Muscle layer of colon (tissue), 2 donors: ENCODE results near the gene PEA15.

Experiments used
- H3K27ac ChIP-seq: one replicate; pipeline ENCODE4 v1.7.0; 2013; ENCODE audit warnings: low read depth, mild to moderate bottlenecking, low read length, moderate library complexity
- H3K27me3 ChIP-seq, 2 donors: one replicate each; pipeline ENCODE4 v1.7.0; 2013; ENCODE audit warnings: low read length in 2 of 2, mild to moderate bottlenecking in 2 of 2; ENCODE audit not compliant: insufficient read depth in 2 of 2, control insufficient read depth in 1 of 2
- H3K36me3 ChIP-seq: one replicate; pipeline ENCODE4 v1.7.0; 2013; ENCODE audit warnings: mild to moderate bottlenecking, low read length; ENCODE audit not compliant: insufficient read depth
- H3K4me1 ChIP-seq: one replicate; pipeline ENCODE4 v1.7.0; 2013; ENCODE audit warnings: mild to moderate bottlenecking, low read length; ENCODE audit not compliant: insufficient read depth
- H3K4me3 ChIP-seq, 2 donors: one replicate each; pipeline ENCODE4 v1.7.0; 2013; ENCODE audit warnings: low read length in 2 of 2, low read depth in 1 of 2, mild to moderate bottlenecking in 1 of 2, moderate library complexity in 1 of 2
- H3K9ac ChIP-seq: one replicate; pipeline ENCODE4 v1.7.0; 2013; ENCODE audit warnings: low read length
- H3K9me3 ChIP-seq: one replicate; pipeline ENCODE4 v1.7.0; 2013; ENCODE audit warnings: mild to moderate bottlenecking, low read length
- donor health status: abdominal sarcoma.
- donor health status: Adenocarcinoma of cecum.

Gene PEA15

GRCh38 chr1:160197231-160197630 lies 8.0 kb upstream of the PEA15 start:
- Histone ChIP-seq H3K9me3 (no peaks in the 10 kb centered on the region), H3K27ac (no peak overlapping the region), H3K4me3 (no peak overlapping the region), H3K36me3 (no peaks in the 10 kb centered on the region), H3K9ac (no peak overlapping the region), H3K4me1 (peaks cover 14% of the 10 kb centered on the region), H3K27me3 (no peaks in the 10 kb centered on the region)

DNA sequence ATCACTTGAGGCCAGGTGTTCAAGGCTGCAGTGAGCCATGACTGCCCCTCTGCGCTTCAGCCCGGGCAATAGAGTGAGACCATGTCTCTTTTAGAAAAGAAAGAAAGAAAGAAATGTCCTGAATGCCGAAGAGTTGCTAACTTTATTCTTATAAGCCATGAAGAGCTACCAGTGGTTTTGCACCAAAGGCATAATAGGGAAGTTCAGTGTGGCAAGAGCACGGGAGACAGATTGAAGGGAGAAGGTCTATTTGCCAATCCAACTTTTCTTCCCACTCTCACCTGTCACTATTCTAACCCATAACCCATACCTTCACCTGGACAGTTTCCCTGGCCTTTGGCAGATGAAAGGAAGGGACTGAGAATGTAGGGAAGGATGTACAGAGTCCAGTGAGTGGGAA lies 4.4 kb upstream of the PEA15 start:
- H3K4me3 ChIP-seq = no peak overlapping the region
- H3K9ac ChIP-seq = no peak overlapping the region
- H3K9me3 ChIP-seq = no peaks in the 10 kb centered on the region
- H3K27me3 ChIP-seq = no peaks in the 10 kb centered on the region
- H3K36me3 ChIP-seq = no peaks in the 10 kb centered on the region
- no peak overlapping the region for H3K27ac ChIP-seq
- H3K4me1 ChIP-seq = peaks cover 9% of the 10 kb centered on the region

- peaks cover 8% of the 10 kb centered on the region for H3K36me3 ChIP-seq
These were observed 500 bp upstream of the PEA15 start for GRCh38 chr1:160204526-160205241.

GRCh38 chr1:160206036-160206389 lies 829 bp downstream of the PEA15 start:
- Histone ChIP-seq H3K9ac (peak overlapping the region; percentile 51), H3K36me3 (peaks cover 8% of the 10 kb centered on the region), H3K4me1 (peaks cover 61% of the 10 kb centered on the region), H3K9me3 (no peaks in the 10 kb centered on the region), H3K27me3 (no peaks in the 10 kb centered on the region), H3K4me3 (peak overlapping the region; percentile 82 to 99), H3K27ac (peak overlapping the region; percentile 95)

More at GRCh38 chr1:160204526-160205241, 500 bp upstream of the PEA15 start:
- Histone ChIP-seq H3K9me3 (no peaks in the 10 kb centered on the region), H3K9ac (peak overlapping the region; percentile 41), H3K4me1 (peaks cover 48% of the 10 kb centered on the region), H3K4me3 (peak overlapping the region in 1 of 2 donors; percentile 24), H3K27ac (peak overlapping the region; percentile 95), H3K27me3 (no peaks in the 10 kb centered on the region)

- H3K9me3 ChIP-seq = no peaks in the 10 kb centered on the region
- peak overlapping the region; percentile 95 for H3K27ac ChIP-seq
- peak overlapping the region in 1 of 2 donors; percentile 82 for H3K4me3 ChIP-seq
- peaks cover 63% of the 10 kb centered on the region for H3K4me1 ChIP-seq
- peaks cover 12% of the 10 kb centered on the region for H3K36me3 ChIP-seq
- peak overlapping the region; percentile 51 for H3K9ac ChIP-seq
- H3K27me3 ChIP-seq = no peaks in the 10 kb centered on the region
These were observed 1.4 kb downstream of the PEA15 start for GRCh38 chr1:160206421-160207117.

GRCh38 chr1:160207118-160207650 lies 2.0 kb downstream of the PEA15 start:
- H3K36me3 ChIP-seq = peaks cover 18% of the 10 kb centered on the region
- peaks cover 63% of the 10 kb centered on the region for H3K4me1 ChIP-seq
- no peaks in the 10 kb centered on the region for H3K9me3 ChIP-seq
- peak overlapping the region; percentile 15 for H3K9ac ChIP-seq
- H3K27me3 ChIP-seq = no peaks in the 10 kb centered on the region
- no peak overlapping the region for H3K27ac ChIP-seq
- H3K4me3 ChIP-seq = peak overlapping the region; percentile 23 to 82

- no peak overlapping the region for H3K9ac ChIP-seq
- no peaks in the 10 kb centered on the region for H3K9me3 ChIP-seq
- H3K4me1 ChIP-seq = peaks cover 63% of the 10 kb centered on the region
- peak overlapping the region; percentile 25 for H3K27ac ChIP-seq
- peak overlapping the region in 1 of 2 donors; percentile 3 for H3K4me3 ChIP-seq
- no peaks in the 10 kb centered on the region for H3K27me3 ChIP-seq
- H3K36me3 ChIP-seq = peaks cover 26% of the 10 kb centered on the region
These were observed 2.8 kb downstream of the PEA15 start for GRCh38 chr1:160207771-160208556.

- H3K27me3 ChIP-seq = no peaks in the 10 kb centered on the region
- H3K36me3 ChIP-seq = peaks cover 32% of the 10 kb centered on the region
- peak overlapping the region in 1 of 2 donors; percentile 3 for H3K4me3 ChIP-seq
- H3K9ac ChIP-seq = no peak overlapping the region
- H3K27ac ChIP-seq = no peak overlapping the region
- H3K4me1 ChIP-seq = peaks cover 63% of the 10 kb centered on the region
- no peaks in the 10 kb centered on the region for H3K9me3 ChIP-seq
These were observed 3.6 kb downstream of the PEA15 start for GRCh38 chr1:160208557-160209320.

DNA sequence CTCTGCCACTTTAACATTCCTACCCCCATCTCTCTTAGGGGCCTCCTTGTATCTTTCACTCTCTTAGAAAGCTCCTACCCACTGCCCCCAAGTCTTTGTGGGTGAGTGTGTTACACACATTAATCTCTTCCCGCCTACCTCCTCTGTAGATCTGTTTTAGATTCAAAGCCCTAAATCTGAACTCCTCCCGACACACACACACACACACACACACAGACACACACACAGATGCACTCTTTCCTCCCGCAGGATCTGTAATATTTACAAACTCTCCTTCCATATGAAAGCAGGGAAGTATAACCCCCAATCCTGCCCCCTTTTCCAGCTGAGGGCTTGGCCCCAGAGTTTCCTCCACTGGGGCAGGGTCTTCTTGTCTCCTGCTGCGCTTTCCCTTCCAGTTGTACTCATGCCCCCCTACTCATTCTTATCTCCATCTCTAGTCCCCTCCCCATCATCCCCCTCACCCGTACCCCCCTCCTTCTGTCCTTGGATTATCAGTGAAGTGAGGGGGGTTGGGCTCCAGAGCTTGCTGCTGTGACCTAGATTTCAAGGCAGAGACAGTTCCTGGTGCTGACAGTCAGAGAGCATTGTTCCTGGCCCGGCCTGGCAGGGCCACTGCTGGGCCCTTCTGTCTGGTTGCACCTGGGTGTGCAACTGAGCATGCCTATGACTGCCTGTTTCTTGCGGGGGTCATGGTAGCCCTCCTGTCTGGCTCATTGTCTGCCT lies 4.3 kb downstream of the PEA15 start:
- Histone ChIP-seq H3K9ac (no peak overlapping the region), H3K27me3 (no peaks in the 10 kb centered on the region), H3K27ac (peak overlapping the region; percentile 51), H3K9me3 (no peaks in the 10 kb centered on the region), H3K36me3 (peaks cover 40% of the 10 kb centered on the region), H3K4me3 (peak overlapping the region in 1 of 2 donors; percentile 1), H3K4me1 (peaks cover 60% of the 10 kb centered on the region)

DNA sequence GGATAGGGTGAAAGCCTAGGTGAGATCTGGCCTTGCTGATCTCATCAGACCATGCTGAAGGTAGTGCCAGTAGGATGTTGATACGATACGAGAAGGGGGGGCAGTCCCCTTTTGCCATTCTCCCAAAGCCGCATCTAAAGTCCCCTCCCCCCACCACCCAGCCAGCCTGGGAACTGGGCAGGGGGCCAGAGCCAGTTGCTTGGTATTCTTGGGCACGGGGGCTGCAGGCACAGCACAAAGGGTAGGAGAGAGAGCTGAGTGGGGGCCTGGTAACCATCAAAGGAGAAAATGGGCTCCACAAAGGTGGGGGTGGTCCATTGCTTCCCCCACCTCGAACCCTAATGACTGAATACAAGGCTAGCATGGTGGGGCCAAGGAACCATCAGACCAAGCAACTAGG lies 5.4 kb downstream of the PEA15 start:
- Histone ChIP-seq H3K36me3 (peaks cover 51% of the 10 kb centered on the region), H3K9ac (no peak overlapping the region), H3K27ac (peak overlapping the region; percentile 51), H3K4me3 (no peak overlapping the region), H3K27me3 (no peaks in the 10 kb centered on the region), H3K9me3 (no peaks in the 10 kb centered on the region), H3K4me1 (peaks cover 54% of the 10 kb centered on the region)
